SHP77 treated with DMSO at 0.1 percent for 48 hours (cell line): ENCODE results near the gene KCNK2.
"Not testable (repeated sequence)": the region's sequence is repeated elsewhere in the genome, so short reads cannot be mapped to it uniquely, and the experiment has no call there.

ENCODE experiments used
- DNase-seq: peaks from one replicate; lab custom pipeline; 2025; lab: John Stamatoyannopoulos, UW

The KCNK2 gene

DNA sequence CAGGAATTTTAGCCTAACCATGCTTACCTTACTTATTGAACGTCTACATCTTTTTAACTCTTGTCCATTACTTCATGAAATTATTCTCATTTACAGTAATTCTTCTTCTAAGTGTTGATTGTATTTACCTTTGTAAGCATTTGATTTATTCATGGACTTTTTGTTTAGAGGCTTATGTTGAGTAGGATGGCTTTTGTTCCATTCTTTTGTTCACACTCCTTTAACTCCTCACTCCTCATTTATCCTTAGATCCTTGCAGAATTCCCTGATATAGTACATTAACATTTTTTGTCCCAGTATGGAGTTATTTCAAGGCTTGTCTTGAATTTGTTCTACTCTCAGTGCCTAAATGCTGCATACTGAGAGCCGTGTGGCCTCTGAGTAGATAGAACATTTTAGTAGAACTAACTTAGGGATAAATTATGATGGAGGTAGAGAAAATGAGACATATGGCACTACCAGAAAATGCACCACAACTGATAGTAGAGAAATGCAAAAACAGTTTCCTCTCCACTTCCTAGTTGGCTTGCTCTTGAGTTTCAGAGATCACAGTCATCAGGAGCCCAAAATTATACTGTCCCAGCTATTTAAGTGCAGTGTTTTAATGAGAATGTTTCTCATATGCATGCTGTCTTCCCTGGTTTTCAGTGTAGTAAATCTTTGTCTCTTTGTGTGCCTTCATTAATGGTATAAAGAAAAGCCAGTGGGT is 69.5 kb downstream of the KCNK2 start:
- no peak for DNase-seq

DNA sequence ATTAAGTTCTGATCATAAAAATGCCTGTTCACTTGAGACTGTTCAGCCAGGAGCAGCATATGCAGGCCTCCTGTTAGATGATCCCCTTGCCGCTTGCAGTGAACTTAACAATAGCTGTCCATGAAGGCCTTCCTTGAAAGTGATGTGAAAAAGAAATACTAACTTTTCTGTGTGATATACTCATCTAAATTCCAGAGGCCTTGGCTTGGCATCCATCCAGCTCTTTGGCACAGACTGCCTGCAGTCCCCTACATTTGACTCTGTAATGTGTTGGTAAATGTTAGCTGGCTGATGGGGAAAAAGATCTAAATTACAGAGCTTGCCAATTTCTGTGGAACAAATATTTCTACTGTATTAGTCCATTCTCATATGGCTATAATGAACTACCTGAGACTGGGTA is 73.7 kb downstream of the KCNK2 start:
- no peak for DNase-seq

DNA sequence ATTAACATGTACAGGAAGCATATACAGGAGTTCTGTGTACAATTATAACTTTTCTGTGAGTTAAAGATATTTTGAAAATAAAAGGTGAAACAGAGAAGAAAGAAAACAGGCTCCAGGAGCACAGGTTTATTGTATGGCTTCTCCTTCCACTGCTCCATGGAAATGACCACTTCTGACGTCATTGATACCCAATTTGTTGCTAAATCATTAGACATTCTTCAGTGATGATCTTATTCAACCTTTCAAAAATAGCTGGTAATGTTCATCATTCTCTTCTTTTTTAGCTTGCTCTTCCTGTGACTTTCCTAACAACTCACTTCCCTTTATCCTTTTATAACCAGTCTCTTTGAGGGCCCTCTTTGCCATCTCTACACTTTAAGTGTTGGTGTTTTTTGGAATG is 77.8 kb downstream of the KCNK2 start:
- DNase-seq: no peak

DNA sequence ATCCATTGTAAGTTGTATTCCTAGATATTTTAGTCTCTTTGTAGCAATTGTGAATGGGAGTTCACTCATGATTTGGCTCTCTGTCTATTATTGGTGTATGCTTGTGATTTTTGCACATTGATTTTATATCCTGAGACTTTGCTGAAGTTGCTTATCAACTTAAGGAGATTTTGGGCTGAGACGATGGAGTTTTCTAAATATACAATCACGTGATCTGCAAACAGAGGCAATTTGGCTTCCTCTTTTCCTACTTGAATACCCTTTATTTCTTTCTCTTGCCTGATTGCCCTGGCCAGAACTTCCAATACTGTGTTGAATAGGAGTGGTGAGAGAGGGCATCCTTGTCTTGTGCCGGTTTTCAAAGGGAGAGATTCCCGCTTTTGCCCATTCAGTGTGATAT is 80.6 kb downstream of the KCNK2 start:
- DNase-seq: not testable (repeated sequence)

DNA sequence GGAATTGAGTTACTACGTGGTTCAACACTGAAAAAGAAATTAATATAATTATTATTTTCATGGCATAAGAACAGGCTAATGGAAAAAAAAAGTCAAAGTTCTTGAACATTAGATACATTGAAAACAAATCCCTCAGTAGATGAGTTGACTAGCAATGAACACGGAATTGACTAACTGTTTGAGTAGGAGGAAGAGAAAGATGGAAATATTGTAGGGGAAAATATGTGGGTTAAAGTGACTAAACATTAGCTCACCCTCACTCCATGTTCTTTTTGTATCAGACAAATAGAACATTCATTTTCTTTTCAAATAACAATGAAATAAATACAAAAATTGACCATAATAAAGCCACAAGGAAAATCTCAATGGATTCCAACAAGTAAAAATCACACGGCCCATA is 84.3 kb downstream of the KCNK2 start:
- no peak for DNase-seq

DNA sequence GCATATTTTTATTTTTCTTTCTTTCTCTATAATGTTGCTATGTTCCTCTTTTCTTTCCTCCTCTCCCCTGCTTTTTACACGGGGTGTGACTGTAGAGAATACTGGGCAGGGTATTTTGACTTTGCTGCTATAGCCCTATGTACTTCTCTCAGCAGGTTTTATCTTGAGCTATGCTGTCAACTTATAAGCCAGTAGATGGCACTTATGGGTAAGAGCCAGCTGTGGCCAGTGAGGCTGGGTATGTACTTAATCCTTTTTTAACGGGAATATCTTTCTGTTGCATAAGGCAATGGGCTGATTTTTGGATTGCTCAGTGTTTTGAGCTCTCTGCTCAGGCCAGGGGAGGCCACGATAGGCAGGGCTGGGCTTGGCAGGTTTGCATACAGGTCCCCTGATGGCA is 99.0 kb downstream of the KCNK2 start:
- DNase-seq: no peak

DNA sequence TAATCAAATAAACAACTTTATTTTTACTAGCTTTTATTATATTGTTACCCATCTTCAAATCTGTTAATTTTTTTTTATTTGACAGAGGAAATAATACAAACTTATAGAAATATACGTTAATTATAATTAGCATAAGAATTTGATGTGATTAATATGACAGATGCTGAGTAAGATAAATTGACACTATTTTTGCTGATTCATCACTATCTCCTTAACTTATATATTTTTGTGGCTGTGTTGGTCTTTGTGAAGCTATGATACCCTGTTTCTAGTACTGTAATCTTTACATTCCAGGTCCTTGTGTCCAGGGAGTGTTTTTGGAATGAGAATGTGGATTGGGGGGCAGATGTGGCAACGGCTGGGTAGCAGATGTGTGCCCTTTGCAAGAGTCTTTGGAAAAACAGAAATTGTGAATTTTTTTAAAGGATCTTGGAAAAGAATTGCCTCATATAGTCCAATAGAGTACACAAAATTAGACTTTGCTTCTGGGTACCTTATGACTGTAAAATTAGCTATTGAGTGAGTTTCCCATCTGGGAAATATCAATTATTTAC is 102.6 kb downstream of the KCNK2 start:
- no peak for DNase-seq

DNA sequence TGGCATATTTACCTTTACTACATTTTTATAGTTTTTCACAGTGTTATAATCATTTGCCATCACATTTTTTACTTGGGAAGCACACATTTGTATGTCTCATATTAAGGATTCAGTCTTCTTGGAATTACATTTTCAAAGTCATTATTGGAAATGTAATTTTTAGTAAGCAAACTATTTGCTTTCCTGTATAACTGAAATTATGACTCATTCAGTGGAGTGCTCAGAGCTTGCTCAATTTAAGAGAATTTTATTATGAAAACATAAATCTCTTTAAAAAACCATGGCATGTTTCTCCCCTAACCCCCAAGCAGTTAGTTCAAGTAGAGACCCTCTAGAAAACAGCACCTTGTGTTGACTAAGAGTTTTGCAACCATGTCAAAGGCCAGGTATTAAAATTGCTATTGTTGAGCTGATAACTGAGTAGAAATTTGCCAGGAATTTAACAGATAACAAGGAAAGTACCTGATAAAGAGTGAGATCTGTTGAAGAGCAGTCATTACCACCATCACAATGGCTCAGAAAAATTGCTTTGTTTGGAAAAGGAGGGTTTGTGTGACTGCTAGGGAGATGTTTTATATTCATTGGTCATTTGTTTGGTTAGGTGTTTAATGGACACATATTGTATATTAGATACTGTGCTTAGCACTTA is 105.9 kb downstream of the KCNK2 start:
- DNase-seq: no peak

DNA sequence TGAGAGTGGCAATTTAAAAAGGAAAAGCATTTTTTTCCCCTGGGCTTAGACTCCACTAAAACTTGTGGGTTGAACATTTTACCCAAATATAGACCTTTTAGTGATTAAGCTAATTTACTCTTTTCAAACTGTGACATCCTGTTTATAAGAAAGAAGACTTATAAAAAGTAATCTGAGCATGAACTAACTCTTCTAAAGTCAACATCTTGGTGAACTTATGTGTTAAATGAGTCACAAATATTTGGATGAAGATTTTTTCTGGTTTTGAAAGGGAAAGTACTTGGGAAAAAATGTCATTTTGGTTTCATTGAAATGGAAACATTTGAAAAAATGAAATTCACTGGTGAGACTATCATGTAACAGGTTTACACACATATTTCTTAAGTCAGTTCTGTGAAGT is 109.8 kb downstream of the KCNK2 start:
- no peak for DNase-seq

DNA sequence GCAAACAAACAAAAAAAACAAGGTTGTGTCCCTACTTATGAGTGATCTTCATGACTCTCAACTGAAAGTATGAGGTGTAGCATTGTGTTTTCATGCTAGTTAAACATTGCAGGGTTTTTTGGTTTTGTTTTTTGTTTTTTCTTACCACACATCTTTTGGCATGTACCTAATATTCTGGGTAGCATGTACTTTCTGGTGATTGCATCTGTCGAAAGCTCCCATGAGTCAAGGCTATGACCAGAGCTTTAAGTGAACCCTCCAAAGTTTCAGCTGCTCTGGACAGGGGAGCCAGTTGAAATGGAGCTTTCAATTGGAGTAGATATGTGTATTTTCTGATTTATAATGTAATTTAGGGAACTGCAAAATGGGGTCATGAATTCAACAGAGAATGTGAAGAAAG is 115.5 kb downstream of the KCNK2 start:
- DNase-seq: no peak

DNA sequence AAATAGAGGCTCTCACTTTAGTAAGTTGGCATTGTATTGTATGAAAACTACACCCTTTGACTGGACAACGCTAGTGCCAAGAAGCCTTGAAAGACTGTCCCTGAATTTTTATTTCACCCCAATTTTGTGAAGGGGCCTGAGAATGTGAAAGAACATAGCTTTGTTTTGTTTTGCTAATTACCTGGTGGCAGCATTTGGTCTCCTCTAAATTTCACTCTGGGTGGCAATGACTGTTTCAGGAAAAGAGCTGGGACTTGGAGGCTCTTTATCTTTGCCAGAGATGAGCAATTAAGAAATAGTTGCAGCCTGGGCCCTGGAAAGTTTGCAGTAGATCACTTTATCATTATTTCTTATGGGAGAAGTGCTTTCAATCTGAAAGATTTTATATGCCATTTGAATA is 117.6 kb downstream of the KCNK2 start:
- DNase-seq: no peak

DNA sequence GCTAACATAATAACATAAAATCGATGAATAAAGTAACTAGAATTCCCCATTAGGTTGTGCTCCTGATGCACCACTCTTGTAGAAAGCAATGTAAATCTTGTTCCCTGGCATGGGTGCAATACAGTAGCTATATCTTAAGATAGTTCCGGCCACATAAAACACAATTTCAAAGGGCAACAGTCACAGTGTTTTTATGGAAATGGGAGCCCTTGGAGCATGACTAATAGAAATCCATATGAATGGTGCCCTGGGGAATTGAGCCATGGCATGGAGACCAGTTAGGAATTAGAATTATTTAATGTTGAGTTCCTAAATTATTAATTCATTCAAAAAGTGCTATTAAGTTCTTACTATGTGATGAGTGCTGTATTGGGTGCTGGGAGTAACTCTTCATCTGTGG is 118.7 kb downstream of the KCNK2 start:
- no peak for DNase-seq

DNA sequence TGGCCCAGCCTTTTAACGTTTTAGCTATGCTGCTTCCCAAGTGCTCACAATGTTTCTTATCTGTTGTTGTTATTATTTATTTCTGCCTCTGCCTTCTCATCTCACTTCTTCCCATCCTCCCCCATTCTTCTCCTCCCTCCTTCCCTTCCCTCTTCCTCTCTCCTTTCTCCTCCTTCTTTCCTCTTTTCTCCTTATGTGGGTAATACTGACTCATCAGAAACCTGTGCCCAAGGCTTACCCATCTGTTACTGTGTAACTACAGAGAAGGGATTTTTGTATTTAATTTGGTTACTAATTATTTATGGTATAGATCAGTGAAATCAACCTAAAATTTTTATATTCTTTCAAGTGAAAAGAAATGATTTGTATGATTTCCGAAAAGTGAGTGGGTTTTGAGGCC is 120.3 kb downstream of the KCNK2 start:
- no peak for DNase-seq

DNA sequence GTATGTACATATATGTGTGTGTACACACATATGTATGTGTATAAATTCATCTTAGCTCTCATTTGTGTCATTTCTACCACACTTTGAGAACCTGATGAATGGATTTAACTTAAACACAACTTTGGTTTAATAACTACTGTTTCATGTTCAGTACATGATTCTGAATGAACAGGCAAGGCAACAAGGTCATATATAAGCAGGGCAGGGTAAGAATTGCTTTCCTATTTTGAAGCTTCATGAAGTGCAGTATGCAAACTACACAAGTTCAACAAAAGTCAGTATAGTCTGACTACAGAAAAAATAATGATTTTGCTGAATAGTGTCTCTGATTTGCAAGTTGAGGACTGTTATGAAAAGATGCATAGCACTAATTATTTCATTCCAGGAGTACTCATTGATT is 127.6 kb downstream of the KCNK2 start:
- no peak for DNase-seq

DNA sequence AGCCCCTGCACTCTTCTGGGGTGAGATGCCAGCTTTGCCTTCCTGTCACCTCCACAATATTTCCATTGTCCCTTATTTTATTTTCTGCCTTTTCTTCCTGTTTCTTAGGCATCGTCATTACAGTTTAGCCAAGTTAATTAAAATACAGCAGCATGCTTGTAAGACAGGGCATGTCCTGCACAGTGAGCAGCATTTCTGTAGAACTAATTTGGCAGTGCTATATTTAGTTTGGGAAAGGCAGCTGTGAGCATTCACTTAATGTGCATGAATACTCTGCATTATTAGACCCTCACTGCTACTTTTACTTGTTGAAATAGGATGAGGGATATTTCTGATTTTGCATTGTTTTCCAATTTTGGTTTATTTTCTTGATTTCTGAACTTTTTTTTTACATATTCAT is 133.3 kb downstream of the KCNK2 start:
- DNase-seq: no peak

DNA sequence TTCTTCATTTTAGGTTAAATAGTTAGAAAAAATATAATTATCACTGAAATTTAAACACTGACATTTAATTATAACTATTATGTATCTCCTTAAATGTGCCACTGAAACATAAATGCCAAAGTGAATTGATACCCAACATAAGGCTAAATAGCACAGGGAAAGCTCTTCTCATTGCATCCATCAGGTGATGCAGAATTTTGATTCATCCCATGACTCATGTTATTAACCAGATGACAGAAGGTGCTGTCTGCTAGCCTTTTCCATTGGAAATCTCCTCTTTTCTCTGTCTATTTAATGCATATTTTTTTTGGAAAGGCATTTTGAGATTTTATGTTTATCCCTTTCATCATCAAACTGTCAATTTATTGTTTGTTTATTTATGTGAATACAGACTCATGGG is 136.8 kb downstream of the KCNK2 start:
- DNase-seq: no peak

DNA sequence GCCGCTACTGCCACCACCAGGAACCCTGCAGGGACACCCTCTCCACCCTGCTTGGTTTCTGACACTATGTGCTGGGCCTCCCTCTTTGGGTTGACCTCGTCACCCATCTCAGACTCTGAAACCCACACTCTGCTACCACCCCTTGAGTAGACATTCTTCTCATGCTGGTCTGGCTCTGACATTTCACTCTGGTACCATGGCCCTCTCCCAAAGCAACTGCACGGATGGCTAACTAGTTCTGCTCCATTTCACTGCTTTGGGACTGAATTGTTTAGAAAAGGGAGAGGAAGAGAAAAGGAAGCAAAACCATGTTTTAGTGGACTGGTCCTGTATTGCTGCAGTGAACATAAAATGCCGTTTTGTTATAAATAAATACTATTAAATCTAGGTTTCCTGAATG is 137.8 kb downstream of the KCNK2 start:
- DNase-seq: no peak

DNA sequence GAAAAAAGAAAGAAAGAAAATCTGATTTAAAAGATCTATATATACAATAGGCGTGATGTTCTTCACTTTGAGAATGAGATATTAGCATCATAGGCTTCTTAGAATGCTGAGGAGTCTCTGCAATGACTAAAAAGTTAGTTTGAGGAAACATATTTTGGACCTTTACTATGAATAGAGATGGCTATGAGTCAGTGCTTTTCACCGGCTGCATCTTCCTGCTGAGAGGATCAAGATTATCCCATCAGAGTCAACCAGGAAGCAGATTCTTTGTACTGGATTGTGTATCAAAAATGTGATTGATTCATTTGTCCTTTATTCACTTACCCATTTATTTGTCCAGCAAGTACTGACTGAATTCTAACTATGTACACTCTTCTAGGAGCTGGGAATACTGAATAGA is 144.2 kb downstream of the KCNK2 start:
- DNase-seq: no peak

DNA sequence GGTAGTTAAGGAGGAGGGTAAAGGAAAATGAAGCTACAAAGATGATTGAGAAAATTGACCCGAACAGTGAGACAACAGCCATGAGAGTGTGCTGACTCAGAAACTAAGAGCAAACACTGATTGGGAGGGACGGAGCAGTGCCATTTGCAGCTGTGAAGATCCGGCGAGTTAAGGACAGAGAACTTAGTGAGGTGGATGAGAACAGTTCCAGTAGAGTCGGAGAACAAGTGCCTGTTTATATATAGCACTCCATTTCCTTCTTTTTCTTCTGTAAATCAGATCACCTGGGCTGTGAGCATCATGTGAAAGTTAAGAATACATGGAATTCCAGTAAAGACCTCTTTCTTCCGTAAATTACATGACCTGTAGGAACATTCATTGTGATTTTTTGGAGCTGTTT is 145.7 kb downstream of the KCNK2 start:
- DNase-seq: no peak

DNA sequence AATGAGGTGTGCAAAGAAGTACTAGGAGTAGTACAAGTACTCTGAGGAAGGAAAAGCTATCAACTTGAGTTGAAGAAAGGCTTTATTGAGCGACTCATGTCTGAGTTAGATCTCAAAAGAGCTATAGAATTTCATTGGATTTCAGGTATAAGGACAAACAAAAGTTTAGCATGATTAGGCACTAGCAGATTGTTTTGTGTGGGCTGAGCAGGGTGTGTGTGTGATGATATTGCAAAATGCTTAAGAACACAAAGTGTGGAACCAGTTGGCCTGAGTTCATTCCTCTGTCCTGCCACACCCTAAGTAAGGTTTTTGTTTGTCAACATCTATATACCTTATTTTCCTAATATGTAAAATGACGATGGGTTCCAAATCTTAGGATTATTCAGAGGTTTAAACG is 158.9 kb downstream of the KCNK2 start:
- no peak for DNase-seq

DNA sequence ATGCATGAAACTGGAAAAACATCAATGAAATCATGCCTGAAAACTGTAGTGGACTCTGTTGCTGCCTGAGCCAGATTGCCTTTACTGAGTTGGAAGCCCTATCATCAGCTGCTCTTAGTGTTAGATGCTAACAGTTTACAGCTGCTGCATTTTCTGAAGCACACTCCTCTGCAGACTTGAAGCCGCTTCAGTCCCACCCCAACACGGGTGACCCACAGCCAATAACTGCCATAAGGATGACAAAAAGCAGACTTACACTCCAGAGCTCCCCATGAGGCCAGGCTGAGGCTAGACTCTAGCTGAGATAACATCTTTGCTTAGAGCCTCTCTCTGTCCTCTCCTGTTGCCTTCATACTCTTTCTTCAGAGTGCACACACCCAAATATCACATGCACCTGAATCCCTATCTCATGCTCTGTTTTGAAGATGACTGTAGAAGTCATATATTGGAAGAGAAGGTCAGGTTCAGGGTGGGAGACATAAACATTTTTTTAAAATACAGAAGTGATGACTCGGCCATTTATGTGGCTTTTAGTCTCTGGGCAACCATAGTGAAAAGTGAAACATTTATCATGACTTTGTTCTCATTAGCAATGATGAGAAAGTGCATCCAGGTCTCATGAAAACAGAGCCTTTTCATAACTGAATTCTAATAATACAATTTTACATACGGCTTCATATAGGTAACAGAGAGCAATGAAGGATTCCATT is 161.0 kb downstream of the KCNK2 start:
- DNase-seq: no peak

DNA sequence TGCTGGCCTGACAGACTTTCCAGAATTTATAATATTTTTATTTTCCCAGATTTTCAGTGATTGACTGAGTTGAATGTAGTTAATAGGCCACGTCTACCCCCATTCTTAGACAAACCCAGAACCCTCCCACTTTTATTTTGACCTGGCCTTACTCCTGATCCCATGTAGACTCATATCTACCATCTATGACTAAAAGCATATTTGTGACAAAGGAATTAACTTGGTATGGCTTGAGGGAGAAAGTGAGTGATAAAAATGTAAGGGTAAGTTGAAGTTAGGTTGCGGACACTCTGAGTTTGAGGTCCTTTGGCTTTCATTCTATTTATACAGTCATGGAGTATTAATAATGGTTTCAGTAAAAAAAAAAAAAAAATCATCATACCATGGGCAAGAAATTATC is 168.4 kb downstream of the KCNK2 start:
- DNase-seq: no peak

DNA sequence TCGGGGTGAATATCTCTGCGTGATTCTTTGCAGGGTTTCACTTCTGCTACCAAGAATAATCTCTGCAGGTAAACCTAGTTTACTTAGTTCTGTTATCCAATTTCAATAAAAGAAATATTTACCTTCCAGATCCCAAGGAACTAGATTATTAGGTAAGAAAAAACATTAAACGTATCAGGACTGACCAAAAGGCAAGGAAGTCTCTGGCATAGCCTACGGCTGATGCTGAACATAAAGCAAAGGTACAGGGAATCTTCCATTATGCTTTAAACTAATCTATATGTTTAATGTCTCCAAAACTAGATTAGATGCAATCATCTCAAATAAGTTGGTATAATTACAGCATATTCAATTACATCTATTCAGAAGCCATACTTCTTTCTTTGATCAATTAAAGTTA is 168.9 kb downstream of the KCNK2 start:
- no peak for DNase-seq
